Fibroblast of skin of abdomen (primary cell): ENCODE results near the gene GOPC.

ENCODE experiments used
- DNase-seq: peaks from one replicate; pipeline ENCODE4 v3.0.0-alpha.2; 2013

Gene GOPC

DNA sequence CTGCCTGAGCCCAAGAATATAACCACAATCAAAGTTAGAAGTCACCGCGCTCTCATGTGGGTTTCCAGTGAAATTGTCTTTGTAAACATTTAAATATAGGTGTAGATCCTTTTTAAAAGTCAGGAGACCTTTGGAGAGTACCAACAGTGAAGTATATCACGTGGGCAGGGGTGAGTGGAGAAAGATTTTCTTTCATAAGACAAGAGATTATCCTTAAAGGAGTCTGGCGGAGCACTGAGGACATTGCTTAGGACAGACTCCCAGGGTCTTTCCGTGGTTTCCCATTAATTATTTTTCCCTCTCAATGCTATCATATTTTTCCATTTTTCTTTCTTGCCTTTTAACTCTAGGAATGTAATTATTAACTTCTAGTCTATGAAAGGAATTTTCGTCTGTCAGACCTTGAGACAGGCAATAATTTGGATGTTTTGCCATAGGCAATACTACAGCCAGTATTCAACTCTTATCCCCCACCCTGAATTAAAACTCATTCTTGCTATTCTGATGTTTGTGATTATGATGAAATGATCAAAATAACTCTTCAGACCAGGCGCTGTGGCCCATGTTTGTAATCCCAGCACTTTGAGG is 88.4 kb downstream of the GOPC start:
- peak; percentile 49 for DNase-seq

DNA sequence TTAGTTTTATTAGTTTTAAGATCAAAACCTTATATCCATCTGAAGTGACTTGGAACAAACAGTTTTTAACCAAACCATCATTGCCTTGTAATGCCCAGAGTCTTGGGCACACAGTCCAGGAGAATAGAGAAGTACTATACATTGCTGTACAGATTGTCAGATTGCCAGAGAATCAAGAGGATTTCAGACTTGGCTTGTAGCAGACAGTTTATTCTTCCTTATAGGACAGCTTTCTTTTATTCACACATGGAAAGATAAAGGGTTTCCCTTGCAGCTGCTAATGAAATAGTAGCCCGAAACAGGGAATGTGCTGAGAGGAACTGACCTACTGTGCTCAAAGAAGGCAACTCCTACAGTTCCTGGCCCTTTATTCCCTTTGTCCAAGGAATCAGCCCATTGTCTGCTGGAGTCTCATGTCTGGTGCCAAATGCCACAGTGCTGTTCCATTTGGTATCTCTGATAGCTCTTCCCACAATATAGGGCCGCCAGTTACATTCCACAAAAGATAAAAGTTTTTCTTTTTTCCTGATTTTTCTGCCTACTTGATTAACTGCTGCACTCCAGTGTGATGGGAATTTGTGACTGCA is 89.2 kb downstream of the GOPC start:
- no peak for DNase-seq

DNA sequence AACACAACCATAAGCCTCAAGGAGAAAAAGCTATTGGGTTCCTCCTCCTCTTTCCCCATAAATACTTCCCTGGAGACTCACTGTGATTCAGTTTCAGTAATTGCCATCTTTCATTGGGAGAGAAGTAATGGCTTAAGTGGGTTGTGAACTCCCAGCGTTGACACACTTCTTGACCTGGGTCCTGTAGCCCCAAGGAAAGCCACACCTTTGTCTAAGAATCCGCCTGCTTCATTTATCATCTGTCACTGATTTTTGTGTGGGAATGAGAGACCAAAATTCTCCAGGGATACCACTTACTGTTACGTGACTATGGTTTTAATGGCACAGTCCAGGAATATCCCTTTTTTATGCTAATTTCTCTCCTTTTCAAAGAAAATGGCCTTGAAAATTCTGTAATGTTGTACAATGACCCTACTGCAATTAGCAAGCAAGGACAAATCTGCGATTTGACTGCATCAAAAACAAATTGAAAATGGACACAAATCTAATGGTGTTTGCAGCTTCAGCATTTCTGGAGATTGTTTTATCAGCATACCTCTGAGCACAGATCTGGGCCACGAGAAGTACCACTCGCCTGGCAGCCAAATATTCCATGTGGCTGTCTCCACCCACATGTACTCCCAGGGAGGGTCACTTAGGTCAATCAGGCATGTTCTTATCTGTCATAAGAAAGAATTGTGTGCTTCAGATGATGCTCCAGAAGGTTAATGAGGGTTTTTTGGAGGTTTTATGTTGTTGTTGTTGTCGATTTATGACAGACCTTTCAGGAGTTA is 90.1 kb downstream of the GOPC start:
- DNase-seq = no peak
